ENCODE data around the gene FH.

Gene FH

DNA sequence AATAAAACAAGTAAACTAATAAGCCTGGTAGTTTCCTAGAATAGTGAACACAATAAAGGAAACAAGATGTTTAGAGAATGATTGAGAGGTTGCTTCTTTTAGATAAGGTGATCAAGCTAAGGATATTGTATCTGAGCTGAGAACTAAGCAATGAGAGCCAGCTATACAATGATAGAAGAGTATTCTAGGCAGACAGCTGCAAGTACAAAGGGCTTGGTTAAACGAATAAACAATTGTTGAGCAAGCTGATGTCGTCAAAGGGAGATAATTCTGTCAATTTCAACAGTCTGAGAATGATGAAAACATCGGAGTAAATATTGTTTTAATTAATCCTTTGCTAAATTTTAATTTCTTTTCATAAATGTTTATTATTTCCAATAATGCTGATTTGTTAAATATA is 5.5 kb upstream of the FH start:
- no peak for DNase-seq

DNA sequence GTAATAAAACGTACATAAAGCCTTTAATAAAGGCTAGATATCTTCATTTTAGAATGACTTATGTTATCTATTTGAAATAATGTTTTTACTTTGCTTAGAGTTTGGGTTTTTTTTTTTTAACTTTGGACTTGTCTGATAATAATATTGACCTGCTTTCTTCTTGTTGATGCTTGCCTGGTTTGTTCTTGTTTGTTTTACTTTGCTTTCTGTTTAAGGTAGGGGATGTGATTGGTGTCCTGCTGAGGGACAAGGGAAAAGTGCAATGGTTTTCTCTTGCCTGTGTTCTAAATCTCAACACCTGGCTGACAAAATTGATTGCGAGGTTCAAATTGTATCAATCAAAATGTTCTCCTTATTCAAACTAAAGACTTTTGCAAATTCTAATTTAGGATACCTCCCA is 2.2 kb upstream of the FH start:
- no peak for DNase-seq

DNA sequence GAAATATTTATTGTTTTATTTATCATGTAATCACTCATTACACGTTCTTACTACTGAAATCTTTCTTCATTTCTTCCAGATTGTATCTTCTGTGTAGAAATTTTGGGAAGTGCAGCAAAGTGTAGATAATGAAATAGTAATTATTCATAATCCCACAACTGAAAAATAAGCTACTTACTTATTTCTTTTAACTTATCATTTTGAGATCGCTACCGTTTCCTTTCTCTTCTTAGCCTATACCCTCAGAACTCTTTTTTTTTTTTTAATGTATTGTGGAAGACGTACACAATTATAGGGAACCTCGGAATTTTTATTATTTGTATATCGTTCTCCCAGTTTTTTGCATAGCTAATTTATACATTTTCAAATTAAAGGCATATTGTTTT is 518 bp upstream of the FH start:
- DNase-seq: no peak

GRCh38 chr1:241518476-241519307 is 863 bp downstream of the FH start:
- DNase-seq: peak in 9 of 58 donors; percentile 6 to 54 (median 38)

- DNase-seq: no peak
Measured at GRCh38 chr1:241513378-241513777, 6.2 kb downstream of the FH start.

DNA sequence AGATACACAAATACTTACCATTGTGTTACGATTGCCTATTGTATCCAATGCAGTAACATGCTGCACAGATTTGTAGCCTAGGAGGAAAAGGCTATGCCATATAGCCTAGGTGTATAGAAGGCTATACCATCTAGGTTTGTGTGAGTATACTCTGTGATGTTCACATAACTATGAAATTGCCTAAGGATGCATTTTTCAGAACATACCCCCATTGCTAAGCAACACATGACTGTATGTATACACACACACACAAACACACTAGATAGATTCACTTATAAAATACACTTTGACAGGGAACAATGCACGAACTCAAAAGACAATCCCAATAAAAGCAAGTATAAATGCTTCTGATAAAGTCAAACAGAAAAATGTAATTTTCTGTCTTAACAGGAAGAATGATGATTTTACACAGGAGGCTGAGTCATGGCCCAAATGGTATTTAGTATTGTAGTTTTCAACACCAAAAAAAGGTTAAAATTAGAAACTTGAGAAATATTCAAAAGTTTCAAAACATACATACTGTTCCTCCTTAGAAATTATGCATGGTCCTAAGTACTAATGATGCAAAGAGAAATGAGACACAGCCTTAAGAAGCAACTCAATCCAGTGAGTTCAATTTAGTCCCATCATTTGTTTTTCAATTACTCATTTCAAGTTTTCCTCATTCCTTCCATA is 12.2 kb downstream of the FH start:
- no peak for DNase-seq

GRCh38 chr1:241503444-241503843 is 16.1 kb downstream of the FH start:
- DNase-seq: no peak

- peak in 1 of 58 donors; percentile 18 for DNase-seq
Measured at GRCh38 chr1:241499910-241500309, 19.6 kb downstream of the FH start.

DNA sequence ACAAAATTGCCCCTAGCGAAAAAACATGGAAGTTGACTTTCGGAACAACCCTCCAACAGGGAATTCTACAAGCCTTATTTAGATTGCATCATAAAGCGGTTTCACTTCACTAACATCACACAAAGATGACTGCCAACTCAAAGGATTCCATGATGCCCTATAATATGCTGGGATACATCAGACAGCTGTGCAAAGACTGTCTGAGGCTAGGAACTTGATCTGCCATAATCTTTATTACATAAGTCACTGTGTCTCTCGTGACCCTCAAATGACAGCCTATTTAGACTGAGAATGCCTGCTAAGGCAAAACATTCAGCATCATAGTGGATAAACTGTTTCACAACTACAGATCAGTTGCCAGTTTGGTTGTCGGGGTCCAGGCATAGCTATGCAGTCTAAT is 23.8 kb downstream of the FH start:
- no peak for DNase-seq

DNA sequence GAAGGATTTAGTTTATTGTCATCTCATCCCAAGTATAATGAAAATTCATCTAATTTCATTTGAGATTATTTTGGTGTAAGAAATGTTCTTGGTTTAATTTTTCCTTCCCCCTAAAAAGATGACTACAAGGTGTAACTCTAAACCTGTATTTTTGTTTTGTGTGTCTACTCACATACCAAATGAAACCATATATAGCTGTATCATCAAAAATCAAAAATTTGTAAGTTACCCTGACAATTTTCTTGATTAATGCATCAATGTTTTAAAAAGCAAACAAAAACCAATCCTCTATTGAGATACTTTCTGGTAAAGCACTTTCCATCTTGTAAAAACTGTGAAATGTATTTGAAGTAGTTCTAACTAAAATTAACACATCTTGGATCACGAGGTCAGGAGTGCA is 30.8 kb downstream of the FH start:
- no peak for DNase-seq

DNA sequence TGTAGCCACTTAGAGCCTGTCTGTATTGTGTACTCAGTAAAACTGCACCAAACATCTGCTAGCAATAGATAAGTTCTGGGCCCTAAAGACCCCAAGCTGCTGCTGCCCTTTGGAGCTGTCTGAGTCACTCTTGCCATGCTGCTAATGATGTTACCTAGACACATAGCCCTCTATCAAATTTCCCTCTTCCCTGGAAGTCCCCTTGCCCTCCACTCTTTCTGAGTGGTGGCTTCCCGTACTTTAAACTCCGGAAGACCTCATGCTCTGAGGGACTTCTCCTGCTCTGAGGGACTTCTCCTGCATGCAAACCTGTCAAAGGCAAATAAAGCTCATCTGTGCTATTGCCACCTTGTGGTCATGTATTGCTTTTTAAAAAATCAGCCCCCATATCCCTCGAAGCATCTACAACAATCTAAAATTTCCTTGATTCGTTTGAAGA is 34.0 kb downstream of the FH start:
- no peak for DNase-seq

- no peak for DNase-seq
Measured at GRCh38 chr1:241485145-241485544, 34.4 kb downstream of the FH start.

- DNase-seq: no peak
Measured at GRCh38 chr1:241482761-241483250, 36.7 kb downstream of the FH start.

DNA sequence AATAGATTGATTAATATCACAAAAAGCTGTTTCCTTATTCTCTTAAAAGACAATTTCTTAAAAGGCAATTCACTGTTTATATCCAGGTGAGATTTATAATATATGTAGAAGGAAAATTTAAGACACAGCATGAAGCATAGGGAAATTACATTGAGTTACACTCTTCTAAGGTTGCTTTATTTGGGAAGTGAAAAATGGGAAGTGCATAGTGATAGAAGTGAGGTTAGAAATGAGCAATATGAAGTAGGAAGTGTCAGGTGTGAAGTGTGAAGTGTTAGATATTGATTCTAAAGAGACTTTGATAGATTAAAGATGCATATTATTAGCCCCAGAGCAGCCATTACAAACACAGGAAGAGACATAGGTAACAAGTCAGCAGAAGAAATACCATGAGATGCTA is 40.3 kb downstream of the FH start:
- DNase-seq: no peak

DNA sequence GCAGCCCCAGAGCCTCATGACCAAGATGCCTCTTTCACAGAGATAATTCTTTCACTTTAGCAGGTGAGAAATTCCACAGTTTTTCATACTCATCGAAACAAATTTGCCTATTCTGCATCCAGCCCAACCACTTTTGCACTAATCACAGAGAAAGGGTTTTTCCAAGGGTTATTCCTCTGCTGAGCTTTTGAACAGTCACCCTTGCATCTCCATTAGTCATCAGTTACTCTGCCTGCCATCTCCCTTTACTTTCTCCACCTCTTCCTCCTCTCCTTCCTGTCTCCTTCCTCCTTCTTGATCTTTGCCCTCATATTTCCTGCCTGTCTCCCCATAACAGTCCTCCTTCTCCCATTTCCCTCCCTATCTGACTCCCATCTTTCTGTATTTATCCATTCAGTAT is 43.9 kb downstream of the FH start:
- no peak for DNase-seq

DNA sequence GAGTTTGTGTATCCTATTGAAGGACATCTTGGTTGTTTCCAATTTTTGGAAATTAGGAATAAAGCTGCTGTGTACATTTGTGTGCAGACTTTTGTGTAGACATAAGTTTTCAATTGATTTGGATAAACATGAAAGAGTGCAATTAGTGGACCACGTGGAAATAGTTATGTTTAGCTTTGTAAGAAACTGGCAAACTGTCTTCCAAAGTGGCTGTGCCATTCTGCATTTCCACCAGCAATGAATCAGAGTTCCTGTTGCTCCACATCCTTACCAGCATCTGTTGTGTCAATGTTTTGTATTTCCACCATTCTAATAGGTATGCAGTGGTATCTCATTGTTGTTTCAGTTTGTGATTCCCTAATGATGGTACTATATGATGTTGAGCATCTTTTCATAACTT is 46.5 kb downstream of the FH start:
- no peak for DNase-seq

DNA sequence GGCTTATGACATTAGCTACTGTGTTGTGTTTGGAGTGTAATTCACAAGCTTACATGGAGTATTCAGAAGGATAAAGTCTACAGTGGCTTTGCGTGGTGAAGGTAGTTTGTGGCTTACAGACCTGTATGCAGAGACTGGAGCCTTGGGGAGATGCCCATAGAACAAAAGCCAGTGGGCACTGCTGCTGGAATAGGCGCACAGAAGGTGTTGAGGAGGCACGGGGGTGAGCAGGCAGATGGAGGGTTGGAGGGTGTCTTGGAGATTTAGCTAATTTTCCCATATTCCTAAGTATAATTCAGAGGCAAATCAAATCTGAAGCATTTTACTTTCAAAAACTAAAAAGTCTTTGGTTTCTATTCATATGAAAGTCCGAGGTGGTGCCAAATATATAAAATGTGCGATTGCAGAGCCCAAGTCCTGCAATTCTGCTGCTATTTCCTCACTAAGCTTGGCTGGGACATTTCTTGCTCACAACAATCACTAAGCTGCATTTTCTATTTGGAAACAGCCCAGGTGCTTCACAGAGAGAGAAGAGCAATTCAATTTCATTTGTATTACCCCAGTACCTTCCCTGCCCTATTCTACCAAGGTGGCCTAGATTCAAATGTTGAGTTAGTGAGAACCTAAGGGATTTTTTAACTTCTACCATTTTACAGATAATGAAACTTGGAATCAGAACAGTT is 48.5 kb downstream of the FH start:
- peak in 16 of 58 donors; percentile 1 to 46 (median 10) for DNase-seq

GRCh38 chr1:241470361-241470760 is 49.2 kb downstream of the FH start:
- no peak for DNase-seq

DNA sequence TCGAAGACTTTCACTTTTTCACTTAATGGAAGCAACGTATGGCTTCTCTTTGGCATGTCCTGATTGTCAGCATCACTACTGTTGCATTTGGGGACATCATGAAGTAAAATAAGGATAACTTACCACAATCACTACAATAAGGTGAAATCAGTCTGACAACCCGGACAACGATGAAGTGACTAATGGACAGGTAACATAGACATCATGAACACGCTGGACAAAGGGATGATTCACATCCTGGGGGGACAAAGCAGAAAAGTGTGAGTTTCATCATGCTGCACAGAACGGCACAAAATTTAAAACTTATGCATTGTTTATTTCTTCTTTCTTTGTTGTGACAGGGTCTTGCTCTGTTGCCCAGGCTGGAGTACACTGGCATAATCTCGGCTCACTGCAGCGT is 53.9 kb downstream of the FH start:
- DNase-seq: no peak

DNA sequence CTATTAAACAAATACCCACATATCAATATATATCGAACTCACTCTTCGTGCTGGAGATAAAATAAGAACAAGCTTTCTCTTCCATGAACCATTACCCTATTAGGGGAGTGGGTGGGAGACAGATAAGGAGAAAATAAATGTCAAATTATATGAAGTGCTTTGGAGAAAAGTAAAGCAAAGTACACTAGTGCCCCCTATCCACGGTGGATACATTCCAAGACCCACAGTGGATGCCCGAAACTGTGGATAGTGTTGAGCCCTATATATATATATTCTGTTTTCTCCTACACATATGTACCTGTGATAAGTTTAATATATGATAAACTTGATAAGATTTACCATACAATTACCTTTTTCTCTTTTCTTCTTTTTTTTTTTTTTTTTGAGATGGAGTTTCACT is 54.6 kb downstream of the FH start:
- DNase-seq: no peak

DNA sequence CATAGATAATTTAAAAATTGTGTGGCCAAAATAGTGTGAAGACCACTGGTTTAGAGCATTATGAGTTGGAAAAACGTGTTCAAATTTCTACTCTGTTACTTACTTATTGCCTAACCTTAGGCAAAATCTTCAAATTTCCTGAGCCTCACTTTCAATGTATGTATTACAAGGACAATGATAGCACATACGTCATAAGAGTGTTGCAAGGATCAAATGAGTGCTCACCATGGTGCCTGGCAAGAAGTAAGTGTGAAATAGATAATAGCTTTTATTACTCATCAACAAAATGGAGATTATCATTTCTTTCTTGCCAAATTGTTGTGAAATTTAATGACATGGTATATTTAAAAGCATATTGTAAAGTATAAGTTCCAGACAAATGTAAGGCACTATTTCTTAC is 57.2 kb downstream of the FH start:
- DNase-seq: no peak

Measured in anterior cingulate cortex (tissue), 58 donors.